GM12878 (cell line): ENCODE data around the gene LIMS4. TPM values are rescaled to one million over a fixed set of nuclear protein-coding genes. Genes with fewer than 3 reads are reported as not detected.
A peak's percentile ranks its signal among the peaks of the same experiment; 100 is the strongest.
"Not testable (repeated sequence)": the region's sequence is repeated elsewhere in the genome, so short reads cannot be mapped to it uniquely, and the experiment has no call there.

ENCODE experiments used
- ATAC-seq: fragments of 200-7000 bp; cut with Tn5 transposase; 3 replicates; pipeline ENCODE4 v1.9.1; 2020; ENCODE audit warnings: mild to moderate bottlenecking, moderate library complexity
- Bru-seq: library from RNA; stranded (reverse); fragments of 400-500 nt; gene quantifications from one replicate; lab custom pipeline; 2021; lab: Mats Ljungman, UMichigan
- BruChase-seq, 2 experiments: library from RNA; stranded (reverse); fragments of 400-500 nt; gene quantifications; one replicate each; lab custom pipeline; 2021; lab: Mats Ljungman, UMichigan
- BruUV-seq: library from RNA; stranded (reverse); fragments of 400-500 nt; replicated peaks from 2 replicates; lab custom pipeline; 2021; lab: Mats Ljungman, UMichigan
- CTCF ChIA-PET: fragments of 300-600 bp; sonication (Branson Sonifier 250); formaldehyde crosslinking; extraction: SDS; loops from one replicate; lab custom pipeline; 2021; ENCODE audit warnings: inconsistent platforms; lab: Yijun Ruan, JAX
- POLR2A ChIA-PET: fragments of 350-600 bp; formaldehyde crosslinking; extraction: SDS; loops from one replicate; lab custom pipeline; 2021; ENCODE audit warnings: inconsistent platforms; lab: Charles Lee
- RAD21 ChIA-PET: fragments of 300-600 bp; sonication (Branson Sonifier 250); formaldehyde crosslinking; loops from one replicate; lab custom pipeline; 2023; ENCODE audit warnings: antibody characterized with exemption; ENCODE audit not compliant: unreplicated experiment; lab: Charles Lee
- SMC1A ChIA-PET: fragments of 300-600 bp; sonication (Branson Sonifier 250); formaldehyde crosslinking; loops from one replicate; lab custom pipeline; 2023; ENCODE audit not compliant: unreplicated experiment, uncharacterized antibody; lab: Charles Lee
- DNase-seq: peaks from one replicate; pipeline ENCODE4 v3.0.0-alpha.2; 2011; ENCODE audit warnings: low read depth, low spot score
- FAIRE-seq: peaks from 3 replicates; lab custom pipeline; 2011; peaks lifted over from hg19 to GRCh38; lab: Jason Lieb, UNC
- H2AFZ ChIP-seq: 2 replicates; pipeline ENCODE4 v1.6.0; 2011; ENCODE audit warnings: low read depth, low read length, control low read depth; ENCODE audit not compliant: control insufficient read depth
- H3K27ac ChIP-seq: 2 replicates; pipeline ENCODE4 v1.5.1; 2011; ENCODE audit warnings: control low read depth; ENCODE audit not compliant: control insufficient read depth, insufficient read depth
- H3K27me3 ChIP-seq, 2 experiments: replicated peaks in 1 of 2; 2 replicates each; pipeline versions ENCODE4 v1.6.0 to v1.6.1; 2011; ENCODE audit warnings: low read length in 1 of 2; ENCODE audit not compliant: control insufficient read depth in 2 of 2, insufficient read depth in 2 of 2
- H3K36me3 ChIP-seq, 2 experiments: 2 replicates each; pipeline ENCODE4 v1.5.1; 2011; ENCODE audit warnings: low read length in 1 of 2; ENCODE audit not compliant: control insufficient read depth in 2 of 2, insufficient read depth in 2 of 2
- H3K4me1 ChIP-seq: 2 replicates; pipeline ENCODE4 v1.6.1; 2011; ENCODE audit warnings: mild to moderate bottlenecking, low read length, moderate library complexity, mixed read lengths; ENCODE audit not compliant: control insufficient read depth, insufficient read depth
- H3K4me2 ChIP-seq: 2 replicates; pipeline ENCODE4 v1.6.0; 2011; ENCODE audit warnings: control low read depth; ENCODE audit not compliant: control insufficient read depth, insufficient read depth
- H3K4me3 ChIP-seq: fragments of 200-600 bp; sonication (generic); 2 replicates; pipeline ENCODE4 v1.5.1; 2016
- H3K79me2 ChIP-seq: 2 replicates; pipeline ENCODE4 v1.6.0; 2011; ENCODE audit warnings: low read length; ENCODE audit not compliant: control insufficient read depth, insufficient read depth
- H3K9ac ChIP-seq: 2 replicates; pipeline ENCODE4 v1.8.0; 2011; ENCODE audit warnings: low read length, control low read depth, mixed read lengths; ENCODE audit not compliant: control insufficient read depth, insufficient read depth
- H3K9me3 ChIP-seq: replicated peaks from 3 replicates; pipeline ENCODE4 v1.5.1; 2011; ENCODE audit warnings: mild to moderate bottlenecking, low read length; ENCODE audit not compliant: control insufficient read depth, insufficient read depth
- H4K20me1 ChIP-seq: 2 replicates; pipeline ENCODE4 v1.6.0; 2011; ENCODE audit not compliant: control insufficient read depth, insufficient read depth
- WGBS: methylation state at CpG from one replicate; pipeline ENCODE4 v1.1.6; 2016; ENCODE audit warnings: low lambda C conversion rate; ENCODE audit not compliant: insufficient replicate concordance, insufficient coverage; ENCODE audit errors: missing lambda C conversion rate; 5-methylcytosine and 5-hydroxymethylcytosine counted together
- in situ Hi-C: fragments of 300-500 bp; cut with MboI; formaldehyde crosslinking; loops from 9 replicates; pipeline ENCODE4 v1.14.3; 2018; ENCODE audit warnings: mixed read lengths
- intact Hi-C: fragments of 100-400 bp; cut with micrococcal nuclease; formaldehyde crosslinking; loops from one replicate; pipeline ENCODE4 v1.14.2; 2022; ENCODE audit not compliant: unreplicated experiment
- long read RNA-seq, 2 experiments: library from polyadenylated mRNA; unstranded; transcript quantifications; one replicate each; pipeline ENCODE4 v2.0.0, GENCODE V29; 2019 to 2020
- polyA minus RNA-seq, 3 experiments: library from RNA; depleted of rRNA, polyadenylated mRNA; stranded (reverse); fragments of >200 nt; gene quantifications; 2 replicates each; pipeline ENCODE4 v1.2.3, GENCODE V29; 2011
- polyA plus RNA-seq, 11 experiments: library from polyadenylated mRNA; depleted of rRNA in 4 of 11; unstranded in 6 of 11; stranded (reverse) in 5 of 11; fragments of >200 nt; fragmentation: Nextera tagmentation in 4 of 11; fragmentation: Illumina TruSeq in 1 of 11; extraction: Ambion mirVana in 4 of 11; extraction: Trizol in 1 of 11; gene quantifications; 1 replicate in 1 of 11; 2 replicates in 10 of 11; pipeline versions ENCODE4 v1.2.1 to v1.2.3, GENCODE V29; 2011 to 2016; ENCODE audit warnings: inconsistent platforms in 2 of 11, missing spikeins in 2 of 11, low read depth in 1 of 11
- total RNA-seq, 4 experiments: library from RNA; depleted of rRNA in 3 of 4; stranded (reverse); fragments of >200 nt in 3 of 4; fragmentation: Illumina TruSeq in 1 of 4; extraction: Trizol in 1 of 4; gene quantifications; 2 replicates each; pipeline versions ENCODE4 v1.2.1 to v1.2.3, GENCODE V29; 2013 to 2021

The LIMS4 gene
- total RNA-seq (2013; cell fraction: nucleolus; rRNA removed), result 1.2 and 3.3 TPM in 2 replicates
- total RNA-seq (2014; rRNA removed) (1.1 TPM in 1 of 2 replicates, not detected in the other), total RNA-seq (2014; rRNA removed; fragmentation: Illumina TruSeq; extraction: Trizol) (0.13 TPM in 1 of 2 replicates, not detected in the other), total RNA-seq (2021) (0.40 and 0.49 TPM in 2 replicates), polyA plus RNA-seq (2011; rRNA removed) (0.53 and 0.91 TPM in 2 replicates), polyA plus RNA-seq (2014; fragmentation: Illumina TruSeq; extraction: Trizol) (0.31 TPM in 1 of 2 replicates, not detected in the other), polyA plus RNA-seq (2014; fragmentation: Nextera tagmentation; extraction: Ambion mirVana) (under 1 TPM; 0.47 to 0.63 TPM), polyA plus RNA-seq (2014; rRNA removed) (1.2 and 1.3 TPM in 2 replicates), polyA plus RNA-seq (2016; fragmentation: Nextera tagmentation; extraction: Ambion mirVana) (under 1 TPM; 0.11 to 0.29 TPM), polyA minus RNA-seq (2011; rRNA and poly(A)+ RNA removed) (0.80 and 1.3 TPM in 2 replicates), Bru-seq, nascent RNA (not detected), BruChase-seq, experiment 1, labeled RNA remaining after a 6-hour chase (not detected), BruChase-seq, experiment 2, labeled RNA remaining after a 2-hour chase (not detected)
- polyA plus RNA-seq (2011; ENCODE audit: low read depth), result not detected
- polyA plus RNA-seq (2011; cell fraction: cytosol; rRNA removed), result 0.20 and 0.30 TPM in 2 replicates
- 0.15 TPM in 1 of 2 replicates, not detected in the other for polyA plus RNA-seq (2011; cell fraction: nucleus; rRNA removed)
- not detected in 2 replicates for polyA plus RNA-seq (2012)
- not detected in 2 replicates for polyA minus RNA-seq (2011; cell fraction: cytosol; rRNA and poly(A)+ RNA removed)
- polyA minus RNA-seq (2011; cell fraction: nucleus; rRNA and poly(A)+ RNA removed), result 0.24 and 0.57 TPM in 2 replicates
- long read RNA-seq, experiment 1, result 0 reads
- long read RNA-seq, experiment 2, result 0 reads

- H3K27me3 ChIP-seq, H2AFZ ChIP-seq, H3K36me3 ChIP-seq, H3K27ac ChIP-seq, BruUV-seq, CTCF ChIA-PET, H3K4me3 ChIP-seq, H3K79me2 ChIP-seq, H4K20me1 ChIP-seq, H3K9me3 ChIP-seq, ATAC-seq, in situ Hi-C loops, H3K4me1 ChIP-seq, RAD21 ChIA-PET, SMC1A ChIA-PET, POLR2A ChIA-PET, DNase-seq, FAIRE-seq, intact Hi-C loops, H3K9ac ChIP-seq, H3K4me2 ChIP-seq: not testable (repeated sequence)
- no CpG with 5 or more reads among the region's 29 CpGs for WGBS
Measured at GRCh38 chr2:110472171-110473058, at the start of gene LIMS4. TSS of gene LIMS4 (minus strand) at chr2:110472816. CDS start at chr2:110472778, 38 bp downstream.

GRCh38 chr2:110499755-110500377, 27.2 kb upstream of the LIMS4 start:
- ATAC-seq, result peak; percentile 98
- CTCF ChIA-PET, H3K9ac ChIP-seq, H3K79me2 ChIP-seq, H3K4me2 ChIP-seq, H3K27ac ChIP-seq, H3K4me3 ChIP-seq, H3K36me3 ChIP-seq, H2AFZ ChIP-seq, BruUV-seq, intact Hi-C loops, in situ Hi-C loops, POLR2A ChIA-PET, H3K27me3 ChIP-seq, SMC1A ChIA-PET, RAD21 ChIA-PET, H3K4me1 ChIP-seq, H3K9me3 ChIP-seq, DNase-seq, H4K20me1 ChIP-seq, FAIRE-seq: not testable (repeated sequence)
- no CpG with 5 or more reads among the region's 8 CpGs for WGBS

GRCh38 chr2:110496027-110496426, 23.4 kb upstream of the LIMS4 start:
- H3K4me3 ChIP-seq, H3K9ac ChIP-seq, H3K27me3 ChIP-seq, BruUV-seq, H3K4me2 ChIP-seq, FAIRE-seq, H2AFZ ChIP-seq, H3K4me1 ChIP-seq, H4K20me1 ChIP-seq, in situ Hi-C loops, ATAC-seq, CTCF ChIA-PET, H3K9me3 ChIP-seq, SMC1A ChIA-PET, DNase-seq, H3K79me2 ChIP-seq, H3K27ac ChIP-seq, POLR2A ChIA-PET, RAD21 ChIA-PET, intact Hi-C loops, H3K36me3 ChIP-seq: not testable (repeated sequence)
- WGBS, result no CpG with 5 or more reads among the region's 6 CpGs
